ENCODE results near the gene CEP162.

DNA sequence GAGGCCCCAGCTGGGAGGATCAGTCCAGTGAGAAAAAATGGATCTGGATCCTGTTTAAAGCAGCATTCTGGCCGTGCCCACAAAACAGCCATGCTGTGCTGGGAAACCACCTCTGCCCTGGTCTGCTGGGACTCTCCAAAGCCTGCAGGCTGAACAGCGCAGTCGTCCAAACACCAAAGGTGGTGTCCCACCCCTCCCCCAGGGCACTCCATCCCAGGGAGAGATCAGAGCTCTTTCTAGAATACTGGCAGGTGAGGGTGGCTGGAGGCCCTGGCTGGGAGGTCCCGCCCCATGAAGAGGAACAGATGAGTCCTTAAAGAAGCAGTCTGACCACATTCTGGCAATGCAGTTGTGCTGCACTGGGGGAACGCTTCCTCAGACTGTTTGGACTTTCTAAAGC is 109.3 kb downstream of the CEP162 start:
- TF ChIP-seq, protein P1, sequence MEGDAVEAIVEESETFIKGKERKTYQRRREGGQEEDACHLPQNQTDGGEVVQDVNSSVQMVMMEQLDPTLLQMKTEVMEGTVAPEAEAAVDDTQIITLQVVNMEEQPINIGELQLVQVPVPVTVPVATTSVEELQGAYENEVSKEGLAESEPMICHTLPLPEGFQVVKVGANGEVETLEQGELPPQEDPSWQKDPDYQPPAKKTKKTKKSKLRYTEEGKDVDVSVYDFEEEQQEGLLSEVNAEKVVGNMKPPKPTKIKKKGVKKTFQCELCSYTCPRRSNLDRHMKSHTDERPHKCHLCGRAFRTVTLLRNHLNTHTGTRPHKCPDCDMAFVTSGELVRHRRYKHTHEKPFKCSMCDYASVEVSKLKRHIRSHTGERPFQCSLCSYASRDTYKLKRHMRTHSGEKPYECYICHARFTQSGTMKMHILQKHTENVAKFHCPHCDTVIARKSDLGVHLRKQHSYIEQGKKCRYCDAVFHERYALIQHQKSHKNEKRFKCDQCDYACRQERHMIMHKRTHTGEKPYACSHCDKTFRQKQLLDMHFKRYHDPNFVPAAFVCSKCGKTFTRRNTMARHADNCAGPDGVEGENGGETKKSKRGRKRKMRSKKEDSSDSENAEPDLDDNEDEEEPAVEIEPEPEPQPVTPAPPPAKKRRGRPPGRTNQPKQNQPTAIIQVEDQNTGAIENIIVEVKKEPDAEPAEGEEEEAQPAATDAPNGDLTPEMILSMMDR (conservative IDR thresholded peaks at IDR 0.05; ENCODE audit: low read depth, low read length): no peak
- TF ChIP-seq EZH2 (IDR thresholded peaks at IDR 0.05; ENCODE audit: borderline replicate concordance, low read depth, low read length, poor library complexity, severe bottlenecking): no peak

Data from A673 (cell line).